ENCODE results near the gene KRTAP12-2. TPM values are rescaled to one million over a fixed set of nuclear protein-coding genes. Genes with fewer than 3 reads are reported as not detected.
"Not testable (repeated sequence)": the region's sequence is repeated elsewhere in the genome, so short reads cannot be mapped to it uniquely, and the experiment has no call there.

Gene KRTAP12-2
- total and polyA plus RNA-seq, 2 donors (not counting 3 experiments of a cell fraction or from before 2014, with no cell fraction given), result not detected

DNA sequence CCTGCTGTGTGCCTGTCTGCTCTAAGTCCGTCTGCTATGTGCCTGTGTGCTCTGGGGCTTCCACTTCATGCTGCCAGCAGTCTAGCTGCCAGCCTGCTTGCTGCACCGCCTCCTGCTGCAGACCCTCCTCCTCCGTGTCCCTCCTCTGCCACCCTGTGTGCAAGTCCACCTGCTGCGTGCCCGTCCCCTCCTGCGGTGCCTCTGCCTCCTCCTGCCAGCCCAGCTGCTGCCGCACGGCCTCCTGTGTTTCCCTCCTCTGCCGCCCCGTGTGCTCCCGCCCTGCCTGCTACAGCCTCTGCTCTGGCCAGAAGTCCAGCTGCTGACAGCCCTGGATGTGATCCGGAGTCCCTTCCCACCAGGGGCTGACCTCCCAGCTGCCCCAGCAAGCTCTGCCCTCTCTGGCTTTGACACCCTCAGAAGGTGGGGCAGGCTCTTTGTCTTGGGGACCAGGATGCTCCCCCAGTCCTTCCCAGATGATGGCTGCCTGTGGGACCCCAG is 28.8 kb downstream of the KRTAP12-2 start:
- H3K79me2 ChIP-seq (ENCODE audit: control insufficient read depth, insufficient read depth, low read length); dilution Hi-C loops (cut with MboI; ENCODE audit: extremely low pct_ligation_motif_present, low sequenced_read_pairs); FAIRE-seq; H3K27ac ChIP-seq (ENCODE audit: insufficient read depth, low read depth, low read length); H3K27me3 ChIP-seq (ENCODE audit: control insufficient read depth in 2 of 2, insufficient read depth in 2 of 2, low read length in 2 of 2); H3K4me1 ChIP-seq (ENCODE audit: control insufficient read depth, extremely low read depth, insufficient read depth, low read length); H3K9ac ChIP-seq (replicated peaks; ENCODE audit: extremely low read depth, insufficient read depth, low read length); intact Hi-C loops (cut with micrococcal nuclease); H3K9me1 ChIP-seq (replicated peaks; ENCODE audit: control insufficient read depth, extremely low read depth, insufficient read depth, low read length); DNase-seq (ENCODE audit: low read depth, low spot score); H3K4me3 ChIP-seq (replicated peaks in 1 of 3; ENCODE audit: insufficient read depth in 1 of 3, low read depth in 1 of 3, low read length in 3 of 3); H4K20me1 ChIP-seq (replicated peaks; ENCODE audit: control insufficient read depth, extremely low read depth, insufficient read depth, low read length); CTCF ChIA-PET; H3K9me3 ChIP-seq (replicated peaks; ENCODE audit: control insufficient read depth, insufficient read depth, low read length); BruUV-seq (replicated peaks); H3K4me2 ChIP-seq (ENCODE audit: insufficient read depth, low read length); H3K36me3 ChIP-seq (ENCODE audit: control insufficient read depth in 2 of 2, extremely low read depth in 1 of 2, insufficient read depth in 2 of 2, low read length in 2 of 2); POLR2A ChIA-PET; H2AFZ ChIP-seq (ENCODE audit: low read depth, low read length): not testable (repeated sequence)

- H3K9me1 ChIP-seq (replicated peaks; ENCODE audit: control insufficient read depth, extremely low read depth, insufficient read depth, low read length), result no peaks in the 10 kb centered on the region
- no peaks in the 10 kb centered on the region for H3K36me3 ChIP-seq (ENCODE audit: control insufficient read depth in 2 of 2, extremely low read depth in 1 of 2, insufficient read depth in 2 of 2, low read length in 2 of 2)
- no TSS peak for BruUV-seq (replicated peaks)
- H3K4me2 ChIP-seq (ENCODE audit: insufficient read depth, low read length), result no peak within 1 kb of the TSS
- no peaks in the 10 kb centered on the region for H3K9me3 ChIP-seq (replicated peaks; ENCODE audit: control insufficient read depth, insufficient read depth, low read length)
- no peak within 1 kb of the TSS for H3K9ac ChIP-seq (replicated peaks; ENCODE audit: extremely low read depth, insufficient read depth, low read length)
- H3K79me2 ChIP-seq (ENCODE audit: control insufficient read depth, insufficient read depth, low read length), result no peaks in the 10 kb centered on the region
- no peaks in the 10 kb centered on the region for H4K20me1 ChIP-seq (replicated peaks; ENCODE audit: control insufficient read depth, extremely low read depth, insufficient read depth, low read length)
- no peak within 1 kb of the TSS for H3K27ac ChIP-seq (ENCODE audit: insufficient read depth, low read depth, low read length)
- FAIRE-seq (no peak), DNase-seq (ENCODE audit: low read depth, low spot score) (no peak)
- ChIA-PET CTCF (no interaction called here), POLR2A (no interaction called here)
- no peak within 1 kb of the TSS for H3K4me3 ChIP-seq (replicated peaks in 1 of 3; ENCODE audit: insufficient read depth in 1 of 3, low read depth in 1 of 3, low read length in 3 of 3)
- dilution Hi-C loops (cut with MboI; ENCODE audit: extremely low pct_ligation_motif_present, low sequenced_read_pairs) (no loop called here), intact Hi-C loops (cut with micrococcal nuclease) (no loop called here)
- H3K4me1 ChIP-seq (ENCODE audit: control insufficient read depth, extremely low read depth, insufficient read depth, low read length), result no peaks in the 10 kb centered on the region
- no peaks in the 10 kb centered on the region for H3K27me3 ChIP-seq (ENCODE audit: control insufficient read depth in 2 of 2, insufficient read depth in 2 of 2, low read length in 2 of 2)
- no peak for TF ChIP-seq GATA2 (IDR thresholded peaks at IDR 0.05; ENCODE audit: insufficient read depth, insufficient read length, low read depth, low read length)
- TF ChIP-seq, protein P1, sequence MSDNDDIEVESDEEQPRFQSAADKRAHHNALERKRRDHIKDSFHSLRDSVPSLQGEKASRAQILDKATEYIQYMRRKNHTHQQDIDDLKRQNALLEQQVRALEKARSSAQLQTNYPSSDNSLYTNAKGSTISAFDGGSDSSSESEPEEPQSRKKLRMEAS (IDR thresholded peaks at IDR 0.05; ENCODE audit: insufficient read depth, insufficient read length), result no peak
- no peak for TF ChIP-seq FOS (IDR thresholded peaks at IDR 0.05; ENCODE audit: borderline replicate concordance, insufficient read depth, low read length)
- no peak for TF ChIP-seq JUN (IDR thresholded peaks at IDR 0.05; ENCODE audit: borderline replicate concordance, insufficient read depth, insufficient read length, low read depth)
- TF ChIP-seq POLR2A (IDR thresholded peaks at IDR 0.05; ENCODE audit: low read depth, low read length), result no peak
- no peak for TF ChIP-seq POLR2AphosphoS5 (IDR thresholded peaks at IDR 0.05; ENCODE audit: insufficient read depth, low read depth, low read length)
- H2AFZ ChIP-seq (ENCODE audit: low read depth, low read length), result no peak within 1 kb of the TSS
Observed at GRCh38 chr21:44637018-44637850, 29.5 kb downstream of the KRTAP12-2 start, which contains the start of gene KRTAP10-10. KRTAP10-10 (plus strand) TSS chr21:44637356; CDS start chr21:44637418, 62 bp downstream.

Data from endothelial cell of umbilical vein (primary cell).